NCI-H2107 treated with DMSO at 0.1 percent for 48 hours (cell line): ENCODE measurements around the gene PLN.
A peak's percentile ranks its signal among the peaks of the same experiment; 100 is the strongest.

ENCODE experiments used
- DNase-seq: peaks from one replicate; lab custom pipeline; 2025; ENCODE audit not compliant: unreplicated experiment; lab: John Stamatoyannopoulos, UW

The PLN gene

DNA sequence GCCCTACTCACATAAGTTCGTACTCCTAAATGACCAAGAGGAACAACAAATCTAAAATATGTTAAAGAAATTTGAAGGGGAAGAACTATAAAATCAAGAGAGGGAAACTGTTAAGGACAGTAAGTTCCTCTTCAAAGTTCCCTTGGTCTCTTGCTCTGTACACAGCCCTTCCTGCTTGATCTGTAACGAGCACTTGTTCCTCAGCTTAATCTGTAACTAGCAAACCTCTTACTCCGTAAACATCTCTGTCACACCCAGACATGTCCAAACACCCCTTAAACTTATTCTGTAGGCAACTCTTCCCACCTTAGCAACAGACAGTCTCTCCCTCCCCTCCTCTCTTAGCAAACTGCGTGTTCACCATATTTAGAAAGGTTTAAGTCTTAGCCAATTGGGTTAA is 29.9 kb downstream of the PLN start:
- no peak for DNase-seq

DNA sequence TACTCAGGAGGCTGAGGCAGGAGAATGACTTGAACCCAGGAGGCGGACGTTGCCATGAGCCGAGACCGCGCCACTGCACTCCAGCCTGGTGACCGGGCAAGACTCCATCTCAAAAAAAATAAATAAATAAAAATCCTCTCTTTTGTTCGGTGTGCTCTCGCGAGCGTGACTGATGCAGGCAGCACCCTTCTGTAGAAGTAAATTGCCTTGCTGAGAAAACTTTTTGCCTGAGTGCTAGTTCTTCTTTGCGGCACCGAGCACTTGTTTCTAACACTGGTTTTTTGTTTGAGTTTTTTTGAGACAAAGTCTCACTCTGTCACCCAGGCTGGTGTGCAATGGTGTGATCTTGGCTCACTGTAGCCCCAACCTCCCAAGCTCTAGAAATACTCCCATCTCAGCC is 30.5 kb downstream of the PLN start:
- DNase-seq = no peak

DNA sequence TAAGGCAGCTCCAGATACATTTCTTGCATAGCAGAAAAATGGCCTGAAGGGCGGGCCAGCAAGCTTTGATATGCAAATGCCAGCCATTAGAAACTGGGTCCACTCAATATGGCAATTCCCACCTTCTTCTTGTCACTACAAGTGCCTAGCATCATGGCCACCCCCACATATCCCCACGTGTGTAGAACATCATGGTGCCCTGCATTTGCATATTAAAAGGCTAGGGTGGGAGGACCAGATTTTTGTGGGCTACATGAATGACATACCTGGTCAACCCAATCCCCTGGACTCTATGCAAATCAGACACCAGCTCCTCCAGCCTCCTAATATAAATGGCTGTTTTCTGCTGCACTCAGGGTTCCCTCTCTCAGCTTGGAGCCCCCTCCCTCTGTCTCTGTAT is 31.7 kb downstream of the PLN start:
- DNase-seq = no peak

DNA sequence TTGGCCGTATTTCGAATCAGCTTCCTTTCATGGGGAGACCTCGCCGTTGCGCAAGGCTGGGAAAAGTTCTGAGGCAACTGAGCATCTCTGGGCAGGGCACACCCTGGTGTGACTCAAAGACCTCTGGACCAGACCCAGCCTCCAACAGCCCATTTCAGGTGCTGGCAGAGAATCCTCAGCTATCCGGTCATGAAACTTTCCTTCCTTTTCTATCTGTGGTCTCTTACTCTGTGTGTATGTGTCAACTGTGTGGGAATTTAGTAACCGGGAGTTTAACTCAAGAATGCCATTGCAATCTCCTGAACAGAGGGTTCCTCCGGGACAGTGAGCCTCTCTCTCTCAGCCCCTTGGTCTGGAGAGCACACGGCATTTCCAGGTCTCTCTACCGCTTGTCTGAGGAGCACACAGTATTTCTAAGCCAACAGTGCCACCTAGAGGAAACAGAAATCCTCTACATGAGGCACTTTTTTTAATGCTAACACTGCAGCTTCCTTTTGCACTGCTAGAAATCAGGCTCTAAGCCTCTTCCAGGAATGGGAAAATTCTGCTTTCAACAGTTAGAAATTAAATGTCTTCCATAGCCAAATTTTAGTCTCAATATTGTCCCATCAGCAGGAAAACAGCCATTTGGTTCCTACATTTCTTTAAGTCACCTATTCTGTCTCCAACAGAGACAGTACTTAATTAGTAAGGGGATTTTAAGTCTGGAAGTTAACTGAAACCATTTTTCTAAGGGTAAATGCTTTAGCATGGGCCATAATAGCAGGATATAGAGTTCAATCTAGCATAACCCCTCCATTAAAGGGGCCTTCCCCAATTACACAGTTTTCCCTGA is 32.7 kb downstream of the PLN start:
- peak; percentile 16 for DNase-seq

DNA sequence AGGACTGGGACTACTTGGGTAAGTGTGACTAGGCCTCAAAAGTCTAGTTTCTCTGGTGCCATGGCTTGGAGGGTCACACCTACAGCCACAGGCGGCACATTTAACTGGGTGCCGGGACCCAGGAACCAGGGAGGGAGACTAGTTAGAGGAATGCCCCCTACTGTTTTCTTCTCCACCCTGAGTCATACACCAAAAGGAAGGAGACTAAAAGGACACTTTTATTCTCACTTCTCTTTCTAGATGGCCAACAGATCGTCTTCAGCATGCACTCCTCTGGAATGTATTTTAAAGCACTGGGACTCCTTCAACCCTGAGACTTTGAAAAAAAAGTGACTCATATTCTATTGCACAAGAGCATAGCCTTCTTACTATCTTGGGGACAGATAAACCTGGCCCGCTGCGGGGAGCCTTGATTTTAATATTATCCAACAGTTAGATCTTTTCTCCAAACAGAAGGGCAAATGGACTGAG is 33.4 kb downstream of the PLN start:
- no peak for DNase-seq

DNA sequence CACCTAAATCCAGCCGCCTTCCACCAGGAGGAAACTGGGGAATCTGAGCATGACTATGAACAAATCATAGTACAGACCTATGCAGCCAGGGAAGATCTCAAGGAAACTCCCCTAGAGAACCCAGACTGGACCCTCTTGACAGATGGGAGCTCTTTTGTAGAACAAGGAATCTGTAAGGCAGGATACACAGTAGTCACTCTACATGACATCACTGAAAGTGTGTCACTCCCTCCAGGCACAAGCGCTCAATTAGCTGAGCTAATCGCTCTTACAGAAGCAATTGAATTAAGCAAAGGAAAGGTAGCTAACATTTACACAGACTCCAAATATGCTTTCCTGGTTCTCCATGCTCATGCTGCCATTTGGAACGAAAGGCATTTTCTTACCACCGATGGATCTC is 36.8 kb downstream of the PLN start:
- DNase-seq = no peak

DNA sequence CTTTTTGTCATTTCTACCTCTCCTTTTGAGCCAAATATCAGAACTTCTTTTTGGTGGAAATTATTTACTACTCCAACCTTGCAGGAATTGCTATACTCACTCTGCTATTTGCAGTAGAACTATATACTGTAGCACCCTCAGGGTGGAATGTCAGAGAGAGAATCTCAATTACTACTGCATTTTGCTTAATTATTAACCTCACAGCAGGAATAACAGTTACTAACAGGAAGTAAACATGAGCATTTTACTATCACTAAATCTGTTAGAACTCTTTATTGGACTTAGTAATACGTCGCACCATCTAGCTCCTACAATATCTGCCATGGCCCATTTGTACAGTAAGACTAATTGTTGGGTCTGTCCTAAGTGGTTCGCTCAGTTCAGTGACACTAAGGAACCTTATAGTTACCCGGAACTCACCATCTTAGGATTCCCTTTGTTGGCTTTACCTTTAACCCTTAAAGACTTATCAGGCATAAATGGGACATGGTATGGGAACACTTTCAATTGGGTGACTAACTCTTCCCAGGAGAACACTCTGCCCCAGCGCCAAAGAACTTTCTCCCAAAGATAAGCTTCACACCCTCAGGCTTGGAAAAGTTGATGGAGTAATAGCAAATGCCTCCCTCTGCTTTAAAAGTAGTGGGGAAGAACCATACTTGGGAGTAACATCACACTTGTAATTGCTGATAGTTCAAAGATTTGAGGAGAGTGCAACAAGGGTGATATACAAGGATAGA is 38.8 kb downstream of the PLN start:
- no peak for DNase-seq

DNA sequence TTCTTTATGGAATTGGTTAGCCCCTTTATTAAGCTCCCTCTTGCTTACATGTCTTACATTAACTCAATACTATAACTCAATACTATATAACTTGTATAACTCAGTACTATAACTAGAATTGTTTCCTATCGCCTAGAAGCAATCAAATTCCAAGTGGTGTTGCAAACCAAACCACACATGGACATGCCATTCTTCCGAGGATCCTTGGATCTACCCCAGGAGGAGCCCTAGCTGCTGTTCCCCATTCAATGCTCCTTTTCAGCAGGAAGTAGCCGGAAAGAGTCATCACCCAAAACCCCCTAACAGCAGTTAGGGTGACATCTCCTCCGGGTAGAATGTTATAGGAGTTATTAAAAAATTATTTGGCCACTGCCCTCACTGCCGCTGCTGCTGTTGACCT is 40.5 kb downstream of the PLN start:
- DNase-seq = no peak

DNA sequence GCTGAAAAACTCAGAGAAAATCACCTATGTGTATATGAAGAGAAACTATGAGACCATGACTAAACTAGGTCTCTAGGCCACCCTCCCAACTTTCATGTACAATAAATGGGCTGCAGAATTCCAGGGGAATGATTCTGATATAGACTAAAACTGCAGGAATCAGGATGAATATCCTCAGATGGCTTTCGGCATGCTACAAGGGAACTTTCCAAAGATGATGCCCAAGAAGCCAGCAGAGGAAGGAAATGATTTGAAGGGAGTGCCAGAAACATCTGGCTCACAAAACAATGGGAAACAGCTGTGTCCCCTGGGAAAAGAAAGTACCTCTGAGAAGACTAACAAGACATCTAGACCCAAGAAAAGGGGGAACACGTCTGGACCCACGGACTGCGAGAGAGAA is 41.1 kb downstream of the PLN start:
- no peak for DNase-seq

DNA sequence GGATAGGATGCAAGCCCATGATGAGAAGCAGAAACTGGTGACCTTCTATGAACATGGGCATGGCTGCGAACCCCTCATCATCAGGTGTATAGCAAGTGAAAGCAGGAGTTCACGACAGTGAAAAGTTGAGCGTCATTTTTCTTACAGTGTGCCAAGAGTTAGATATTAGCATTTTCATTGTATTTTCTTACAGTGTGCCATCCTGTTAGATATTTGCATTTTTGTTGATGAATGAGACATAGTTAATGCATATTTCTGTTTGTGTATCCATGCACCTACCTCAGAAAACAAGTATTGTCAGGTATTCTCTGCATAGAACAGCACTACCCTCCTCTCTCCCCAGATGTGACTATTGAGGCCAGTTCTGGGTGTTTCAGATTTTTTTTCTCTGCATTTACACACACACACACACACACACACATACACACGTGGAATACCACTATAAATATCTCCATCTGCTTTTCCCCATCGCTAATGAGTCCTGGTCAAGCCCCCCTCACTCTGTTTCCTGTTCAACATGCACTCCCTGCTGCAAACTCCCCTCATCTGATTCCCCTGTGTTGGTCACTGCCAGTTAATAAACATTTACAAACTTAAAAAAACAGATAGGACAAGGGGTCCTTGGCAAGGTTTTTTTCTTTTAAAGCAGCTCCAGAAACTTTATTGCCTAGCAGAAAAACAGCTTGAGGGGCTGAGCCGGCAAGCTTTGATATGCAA is 41.7 kb downstream of the PLN start:
- DNase-seq = no peak

DNA sequence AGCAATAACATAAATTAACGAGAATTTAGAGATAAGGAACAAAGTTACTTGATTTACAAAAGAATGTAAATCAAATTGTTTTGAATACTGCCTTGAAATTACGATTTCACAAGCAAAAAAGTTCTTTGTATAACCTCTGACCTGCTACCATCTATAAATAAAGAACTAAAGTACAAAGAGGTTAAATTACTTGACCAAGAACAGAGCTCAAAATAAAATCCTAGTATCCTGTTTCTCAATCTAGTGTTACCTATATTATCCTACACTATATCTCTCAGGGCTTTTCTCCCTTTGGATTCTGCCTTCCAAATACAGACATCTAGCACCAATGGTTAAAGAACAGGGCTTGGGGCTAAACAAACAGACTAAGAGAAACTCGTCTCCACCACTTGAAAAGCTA is 43.8 kb downstream of the PLN start:
- DNase-seq = no peak

DNA sequence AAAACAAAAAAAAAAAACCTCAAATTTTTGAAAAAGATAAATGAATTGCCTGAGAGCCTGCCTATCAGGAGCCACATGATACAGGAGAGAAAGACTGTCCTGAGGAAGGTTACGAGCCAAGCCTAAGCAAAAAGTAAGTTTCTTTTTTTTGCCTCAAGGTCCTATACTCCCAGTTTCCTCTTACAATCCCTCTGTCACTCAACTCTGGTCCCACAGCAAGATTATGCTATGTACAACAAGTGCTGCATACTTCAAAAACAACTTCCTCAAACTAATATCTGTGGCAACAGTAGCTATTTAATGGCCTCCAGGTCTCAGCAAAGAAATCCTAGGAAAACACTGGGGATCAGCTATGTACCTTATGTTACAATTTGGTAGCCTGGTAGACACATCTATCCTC is 46.8 kb downstream of the PLN start:
- DNase-seq = no peak

DNA sequence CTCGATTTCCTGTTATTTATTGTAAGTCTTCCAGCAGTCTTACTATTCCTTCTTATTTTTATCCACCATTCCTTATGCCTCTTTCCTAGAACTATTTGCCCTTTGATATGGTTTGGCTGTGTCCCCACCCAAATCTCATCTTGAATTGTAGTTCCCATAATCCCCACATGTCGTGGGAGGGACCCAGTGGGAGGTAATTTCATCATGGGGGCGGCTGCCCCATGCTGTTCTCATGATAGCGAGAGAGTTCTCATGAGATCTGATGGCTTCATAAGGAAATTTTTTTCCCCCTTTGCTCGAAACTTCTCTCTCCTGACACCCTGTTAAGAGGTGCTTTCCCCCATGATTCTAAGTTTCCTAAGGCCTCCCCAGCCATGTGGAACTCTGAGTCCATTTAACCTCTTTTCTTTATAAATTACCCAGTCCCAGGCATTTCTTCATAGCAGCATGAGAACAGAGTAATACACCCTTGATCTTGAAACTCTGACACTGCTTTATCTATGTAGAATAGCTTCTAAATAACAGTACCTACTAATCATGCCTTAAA is 48.8 kb downstream of the PLN start:
- DNase-seq = no peak

DNA sequence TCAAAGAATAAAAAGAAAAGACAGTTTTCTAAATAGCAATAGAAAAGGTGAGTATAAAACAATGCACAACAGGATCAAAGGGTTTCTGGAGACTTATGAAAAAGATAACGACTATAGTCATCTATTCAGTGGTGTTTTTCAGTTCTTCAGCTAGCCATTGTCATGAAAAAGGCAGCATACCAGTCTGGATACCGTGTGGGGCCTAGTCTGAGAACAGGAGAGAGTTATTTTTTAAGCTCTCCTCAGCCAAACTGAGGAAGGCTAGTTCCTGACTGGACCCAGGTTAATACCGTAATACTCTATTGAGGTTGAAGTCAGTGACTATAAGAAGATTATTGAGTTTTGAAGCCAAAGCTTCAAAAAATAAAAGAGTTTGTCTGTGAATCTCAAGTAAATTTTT is 49.5 kb downstream of the PLN start:
- DNase-seq = no peak

DNA sequence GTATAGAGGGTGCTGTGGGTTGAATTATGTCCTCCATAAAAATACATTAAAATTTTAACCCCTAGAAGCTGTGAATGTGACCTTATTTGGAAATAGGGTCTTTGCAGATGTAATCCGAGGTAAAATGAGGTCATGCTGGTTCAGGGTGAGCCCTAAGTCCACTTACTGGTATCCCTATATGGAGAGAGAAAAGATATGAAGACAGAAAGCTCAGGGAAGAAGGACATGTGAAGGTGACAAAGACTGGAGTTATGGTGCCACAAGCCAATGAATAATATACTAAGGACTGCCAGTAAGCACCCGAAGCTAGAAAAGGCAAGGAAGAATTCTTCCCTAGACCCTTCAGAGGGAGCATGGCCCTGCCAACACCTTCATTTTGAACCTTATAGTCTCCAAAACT is 50.2 kb downstream of the PLN start:
- no peak for DNase-seq

DNA sequence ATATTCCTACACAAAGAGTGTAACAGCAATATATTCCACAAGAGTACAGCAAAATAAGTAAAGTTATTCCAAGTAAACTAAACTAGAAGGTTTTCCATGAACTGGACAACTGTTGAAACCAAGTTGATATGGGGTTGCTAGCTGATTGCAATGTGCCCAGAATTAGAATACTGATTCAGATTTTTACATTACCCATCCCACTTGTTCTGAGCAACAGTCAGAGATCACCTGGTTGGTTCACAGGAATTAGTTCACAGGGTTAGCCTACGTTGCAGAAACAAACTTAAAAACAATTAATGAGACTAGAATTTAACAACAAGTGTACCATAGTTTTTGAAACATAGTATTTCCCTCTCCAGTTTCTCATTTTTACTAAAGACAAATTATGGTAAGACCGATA is 54.2 kb downstream of the PLN start:
- no peak for DNase-seq

DNA sequence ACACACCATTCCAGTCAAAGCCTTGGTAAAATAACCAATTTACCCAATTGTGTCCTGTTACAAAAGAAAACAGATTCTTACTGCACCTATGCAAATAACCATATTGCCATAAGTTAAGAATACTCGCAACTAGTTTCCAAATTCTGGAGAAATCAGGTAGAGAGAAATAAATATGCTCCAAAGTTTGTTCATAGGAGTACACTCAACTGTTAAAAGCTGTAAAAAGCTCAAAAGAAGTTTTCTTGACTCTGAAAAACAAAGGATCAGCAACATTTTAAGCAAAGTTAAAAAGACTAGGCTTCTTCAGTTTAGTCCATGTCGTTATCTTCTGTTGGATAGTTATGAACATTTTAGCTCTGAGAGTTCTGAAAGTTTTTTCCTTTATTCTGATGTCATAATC is 55.3 kb downstream of the PLN start:
- no peak for DNase-seq

DNA sequence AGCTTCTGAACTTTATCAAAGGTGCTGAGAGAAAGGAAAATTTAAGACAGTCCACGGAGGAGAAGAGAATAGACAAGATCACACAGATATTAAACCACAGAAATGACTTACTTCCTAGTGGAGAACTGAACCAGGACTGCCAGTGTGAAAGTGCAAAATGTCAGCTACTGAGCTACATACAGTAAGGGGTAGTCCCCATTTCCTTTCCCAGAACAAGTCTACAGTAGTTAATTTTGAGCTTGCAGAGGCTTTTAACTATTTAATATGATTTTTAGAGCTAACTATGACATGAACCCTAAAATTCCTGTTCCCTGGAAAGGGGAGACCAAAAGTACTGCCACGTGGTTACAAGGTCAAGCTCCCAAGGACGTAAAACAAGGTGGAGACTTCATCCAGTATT is 58.2 kb downstream of the PLN start:
- DNase-seq = no peak

DNA sequence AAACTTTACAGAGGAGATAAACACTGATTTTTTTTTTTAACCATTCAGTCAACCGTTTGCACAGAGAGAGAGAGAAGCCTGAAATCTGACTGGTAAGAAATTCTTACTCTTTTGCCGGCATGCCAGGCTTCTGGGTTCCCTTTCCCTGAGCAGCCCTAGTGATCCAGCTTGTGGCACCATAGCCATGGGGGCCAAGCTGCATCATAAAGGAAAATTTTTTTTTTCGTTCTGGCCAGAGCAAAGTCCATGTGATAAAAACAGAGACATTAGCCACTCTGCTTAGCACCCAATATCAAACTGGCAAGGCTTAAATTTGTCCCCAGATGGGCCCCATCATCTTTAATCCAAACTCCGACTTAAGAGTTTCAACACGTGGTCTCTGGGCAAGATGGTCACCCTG is 58.8 kb downstream of the PLN start:
- DNase-seq = no peak
